Measurements from ENCODE around the gene HSPA4. TPM values are rescaled to one million over a fixed set of nuclear protein-coding genes. Genes with fewer than 3 reads are reported as not detected.

HSPA4 gene
- polyA plus RNA-seq, 3 donors from 2014 or later = 17.3 to 51.3 (median 32.3) TPM

DNA sequence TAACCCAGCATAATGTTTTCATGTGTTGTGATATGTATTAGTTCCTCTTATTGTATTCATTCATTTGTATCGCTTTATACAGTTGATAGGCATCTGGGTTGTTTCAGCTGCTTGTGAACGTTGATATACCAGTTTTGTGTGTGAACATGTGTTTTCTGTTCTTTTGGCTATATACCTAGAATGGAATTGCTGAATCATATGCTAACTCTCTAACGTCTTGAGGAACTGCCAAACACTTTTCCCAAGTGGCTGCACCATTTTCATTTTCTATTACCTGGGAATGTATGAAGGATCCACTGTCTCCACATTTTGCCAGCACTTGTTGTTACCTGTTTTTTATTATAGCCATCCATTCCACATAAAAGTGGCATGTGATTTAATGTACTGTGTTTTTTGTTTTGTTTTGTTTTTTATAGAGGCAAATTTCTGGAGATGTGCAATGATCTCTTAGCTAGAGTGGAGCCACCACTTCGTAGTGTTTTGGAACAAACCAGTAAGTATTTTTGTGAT lies 34.6 kb downstream of the HSPA4 start:
- H3K27ac Mint-ChIP-seq = peak overlapping the region in 2 of 6 donors; percentile 46 to 51
- H3K9me3 Mint-ChIP-seq = no peaks in the 10 kb centered on the region
- H3K36me3 Mint-ChIP-seq = peaks cover 5 to 38% (median 29%) of the 10 kb centered on the region in 3 donors
- peaks cover 0 to 15% of the 10 kb centered on the region in 2 donors for H3K4me1 Mint-ChIP-seq
- DNase-seq = no peak
- H3K27me3 Mint-ChIP-seq (ENCODE audit: low read depth in 3 of 3) = no peaks in the 10 kb centered on the region
- no peak overlapping the region for H3K4me3 Mint-ChIP-seq

DNA sequence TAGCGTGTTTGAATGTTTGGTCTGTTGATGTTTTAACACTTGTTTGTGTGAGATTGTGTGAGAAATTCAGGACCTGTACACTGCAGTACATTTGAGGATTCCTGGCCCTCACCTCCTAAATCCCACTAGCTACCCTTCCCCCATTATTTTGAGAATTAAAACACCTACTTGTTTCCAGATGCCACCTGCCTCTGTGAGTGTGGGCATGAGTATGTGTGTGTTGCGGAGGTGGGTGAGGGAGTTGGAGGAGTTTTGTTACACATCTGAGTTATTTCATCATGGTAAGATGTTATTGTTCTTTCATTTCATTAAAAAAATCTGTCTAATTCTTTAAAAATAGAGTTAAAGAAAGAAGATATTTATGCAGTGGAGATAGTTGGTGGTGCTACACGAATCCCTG lies 36.3 kb downstream of the HSPA4 start:
- peaks cover 11 to 46% (median 32%) of the 10 kb centered on the region in 3 donors for H3K36me3 Mint-ChIP-seq
- no peak for DNase-seq
- peaks cover 0 to 9% of the 10 kb centered on the region in 2 donors for H3K4me1 Mint-ChIP-seq
- no peak overlapping the region for H3K4me3 Mint-ChIP-seq
- no peaks in the 10 kb centered on the region for H3K27me3 Mint-ChIP-seq (ENCODE audit: low read depth in 3 of 3)
- H3K9me3 Mint-ChIP-seq = no peaks in the 10 kb centered on the region
- H3K27ac Mint-ChIP-seq = no peak overlapping the region

DNA sequence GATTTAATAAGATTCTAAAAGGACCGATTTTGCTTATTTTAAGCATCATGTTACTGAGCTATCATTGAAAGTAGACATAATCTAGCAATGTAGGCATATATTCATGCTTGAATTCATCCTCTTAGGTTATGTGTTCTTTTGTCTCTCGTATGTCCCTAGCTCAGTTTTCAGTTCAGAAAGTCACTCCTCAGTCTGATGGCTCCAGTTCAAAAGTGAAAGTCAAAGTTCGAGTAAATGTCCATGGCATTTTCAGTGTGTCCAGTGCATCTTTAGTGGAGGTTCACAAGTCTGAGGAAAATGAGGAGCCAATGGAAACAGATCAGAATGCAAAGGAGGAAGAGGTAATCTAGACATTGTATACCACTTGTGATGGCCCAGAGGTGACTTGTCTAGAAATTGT lies 39.2 kb downstream of the HSPA4 start:
- H3K36me3 Mint-ChIP-seq = peaks cover 13 to 55% (median 30%) of the 10 kb centered on the region in 3 donors

GRCh38 chr5:133106343-133106742 lies 54.5 kb downstream of the HSPA4 start:
- no peak for DNase-seq
- H3K4me1 Mint-ChIP-seq = peaks cover 8 to 9% of the 10 kb centered on the region in 2 donors
- no peak overlapping the region for H3K4me3 Mint-ChIP-seq
- peak overlapping the region in 1 of 6 donors; percentile 48 for H3K27ac Mint-ChIP-seq
- peaks cover 4 to 31% (median 6%) of the 10 kb centered on the region in 3 donors for H3K36me3 Mint-ChIP-seq
- H3K27me3 Mint-ChIP-seq (ENCODE audit: low read depth in 3 of 3) = peaks cover 6 to 7% (median 6%) of the 10 kb centered on the region in 3 donors
- H3K9me3 Mint-ChIP-seq = no peaks in the 10 kb centered on the region

More for the DNA sequence above, 39.2 kb downstream of the HSPA4 start:
- Mint-ChIP-seq H3K4me3 (no peak overlapping the region), H3K27me3 (ENCODE audit: low read depth in 3 of 3) (no peaks in the 10 kb centered on the region), H3K27ac (peak overlapping the region in 4 of 6 donors; percentile 5 to 71 (median 11)), H3K9me3 (no peaks in the 10 kb centered on the region), H3K4me1 (peaks cover 0 to 7% of the 10 kb centered on the region in 2 donors)
- DNase-seq = no peak

GRCh38 chr5:133106761-133107572 lies 55.2 kb downstream of the HSPA4 start:
- Mint-ChIP-seq H3K4me1 (peaks cover 9 to 11% of the 10 kb centered on the region in 2 donors), H3K4me3 (no peak overlapping the region), H3K36me3 (peaks cover 4 to 28% (median 4%) of the 10 kb centered on the region in 3 donors), H3K27me3 (ENCODE audit: low read depth in 3 of 3) (peaks cover 6 to 7% (median 6%) of the 10 kb centered on the region in 3 donors), H3K27ac (peak overlapping the region in 2 of 6 donors; percentile 9 to 48), H3K9me3 (no peaks in the 10 kb centered on the region)
- DNase-seq = no peak

GRCh38 chr5:133108481-133108921 lies 56.7 kb downstream of the HSPA4 start:
- Mint-ChIP-seq H3K36me3 (peaks cover 2 to 18% (median 4%) of the 10 kb centered on the region in 3 donors), H3K9me3 (no peaks in the 10 kb centered on the region), H3K4me3 (no peak overlapping the region), H3K27ac (no peak overlapping the region), H3K27me3 (ENCODE audit: low read depth in 3 of 3) (peaks cover 6 to 7% (median 6%) of the 10 kb centered on the region in 3 donors), H3K4me1 (peaks cover 9 to 11% of the 10 kb centered on the region in 2 donors)
- DNase-seq = no peak

- Mint-ChIP-seq H3K36me3 (peaks cover 0 to 8% (median 4%) of the 10 kb centered on the region in 3 donors), H3K4me3 (no peak overlapping the region), H3K27ac (no peak overlapping the region), H3K27me3 (ENCODE audit: low read depth in 3 of 3) (peaks cover 6 to 7% (median 6%) of the 10 kb centered on the region in 3 donors), H3K4me1 (peaks cover 9 to 11% of the 10 kb centered on the region in 2 donors), H3K9me3 (no peaks in the 10 kb centered on the region)
- no peak for DNase-seq
Observed at GRCh38 chr5:133109655-133110483, 58.1 kb downstream of the HSPA4 start.

- no peak overlapping the region for H3K4me3 Mint-ChIP-seq
- peaks cover 4 to 7% (median 6%) of the 10 kb centered on the region in 3 donors for H3K27me3 Mint-ChIP-seq (ENCODE audit: low read depth in 3 of 3)
- H3K36me3 Mint-ChIP-seq = peaks cover 0 to 1% (median under 1%) of the 10 kb centered on the region in 3 donors
- no peaks in the 10 kb centered on the region for H3K9me3 Mint-ChIP-seq
- peaks cover 9 to 11% of the 10 kb centered on the region in 2 donors for H3K4me1 Mint-ChIP-seq
- H3K27ac Mint-ChIP-seq = no peak overlapping the region
- no peak for DNase-seq
Observed at GRCh38 chr5:133110709-133111108, 58.9 kb downstream of the HSPA4 start.

GRCh38 chr5:133111299-133111698 lies 59.5 kb downstream of the HSPA4 start:
- peaks cover 9 to 11% of the 10 kb centered on the region in 2 donors for H3K4me1 Mint-ChIP-seq
- H3K27ac Mint-ChIP-seq = no peak overlapping the region
- peak; percentile 22 to 49 (median 49) for DNase-seq
- no peaks in the 10 kb centered on the region for H3K36me3 Mint-ChIP-seq
- H3K4me3 Mint-ChIP-seq = no peak overlapping the region
- H3K27me3 Mint-ChIP-seq (ENCODE audit: low read depth in 3 of 3) = peaks cover 2 to 7% (median 4%) of the 10 kb centered on the region in 3 donors
- H3K9me3 Mint-ChIP-seq = no peaks in the 10 kb centered on the region

- H3K4me1 Mint-ChIP-seq = peaks cover 9 to 11% of the 10 kb centered on the region in 2 donors
- H3K27ac Mint-ChIP-seq = no peak overlapping the region
- H3K36me3 Mint-ChIP-seq = no peaks in the 10 kb centered on the region
- H3K27me3 Mint-ChIP-seq (ENCODE audit: low read depth in 3 of 3) = peaks cover 2 to 5% (median 4%) of the 10 kb centered on the region in 3 donors
- no peak for DNase-seq
- no peaks in the 10 kb centered on the region for H3K9me3 Mint-ChIP-seq
- no peak overlapping the region for H3K4me3 Mint-ChIP-seq
Observed at GRCh38 chr5:133112026-133112660, 60.3 kb downstream of the HSPA4 start.

GRCh38 chr5:133113331-133114061 lies 61.7 kb downstream of the HSPA4 start:
- DNase-seq = no peak
- Mint-ChIP-seq H3K9me3 (no peaks in the 10 kb centered on the region), H3K36me3 (no peaks in the 10 kb centered on the region), H3K27ac (no peak overlapping the region), H3K4me3 (no peak overlapping the region), H3K27me3 (ENCODE audit: low read depth in 3 of 3) (peaks cover 2 to 4% (median 2%) of the 10 kb centered on the region in 3 donors), H3K4me1 (peaks cover 4 to 11% of the 10 kb centered on the region in 2 donors)

DNA sequence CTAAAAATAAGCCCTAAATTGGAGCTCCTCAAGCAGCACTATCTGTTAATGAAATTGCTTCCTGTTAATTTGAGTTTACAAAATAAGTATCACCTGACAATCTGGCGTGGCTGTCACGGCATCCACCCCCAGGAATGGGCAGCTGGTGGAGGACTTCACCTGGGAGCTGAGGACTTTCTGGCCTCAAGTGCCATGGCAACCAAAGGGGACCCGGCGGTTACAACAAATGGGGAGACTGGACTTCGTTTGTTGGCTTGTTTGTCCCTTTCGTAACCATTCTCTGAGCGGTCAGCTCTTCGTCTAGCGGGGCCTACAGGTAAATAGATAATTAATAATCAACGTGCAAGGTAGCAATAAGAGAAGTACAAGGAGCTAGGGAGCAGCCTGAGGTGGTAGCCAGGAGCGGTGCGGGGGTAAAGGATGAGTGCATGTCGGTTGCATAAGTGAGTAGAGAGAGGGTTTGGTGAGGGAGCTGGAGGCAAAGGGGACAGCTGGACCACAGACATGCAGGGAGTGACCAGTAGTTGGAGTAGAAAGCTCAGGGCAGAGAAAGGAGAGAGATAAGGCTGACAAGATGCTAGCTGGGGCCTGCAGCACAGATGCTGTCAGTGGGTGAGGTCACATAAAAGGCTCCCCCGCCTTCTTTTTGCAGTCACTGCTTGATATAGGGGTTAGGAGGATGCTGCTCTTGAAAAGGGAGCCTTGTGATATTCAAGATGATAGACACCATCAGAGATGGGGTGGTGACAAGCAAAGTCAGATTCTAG lies 62.5 kb downstream of the HSPA4 start:
- H3K27me3 Mint-ChIP-seq (ENCODE audit: low read depth in 3 of 3) = peaks cover 2 to 4% (median 2%) of the 10 kb centered on the region in 3 donors
- no peak overlapping the region for H3K27ac Mint-ChIP-seq
- H3K4me1 Mint-ChIP-seq = peaks cover 4 to 11% of the 10 kb centered on the region in 2 donors
- no peaks in the 10 kb centered on the region for H3K9me3 Mint-ChIP-seq
- no peak overlapping the region for H3K4me3 Mint-ChIP-seq
- H3K36me3 Mint-ChIP-seq = no peaks in the 10 kb centered on the region
- DNase-seq = no peak
